ENCODE results near the gene FSTL1. TPM values are rescaled to one million over a fixed set of nuclear protein-coding genes. Genes with fewer than 3 reads are reported as not detected.

FSTL1 gene
- total and polyA plus RNA-seq, 2 experiments from 2014 or later, result 50.8 to 258 TPM

GRCh38 chr3:120410116-120410515, 40.7 kb downstream of the FSTL1 start (continued):
- TF ChIP-seq, protein P1, sequence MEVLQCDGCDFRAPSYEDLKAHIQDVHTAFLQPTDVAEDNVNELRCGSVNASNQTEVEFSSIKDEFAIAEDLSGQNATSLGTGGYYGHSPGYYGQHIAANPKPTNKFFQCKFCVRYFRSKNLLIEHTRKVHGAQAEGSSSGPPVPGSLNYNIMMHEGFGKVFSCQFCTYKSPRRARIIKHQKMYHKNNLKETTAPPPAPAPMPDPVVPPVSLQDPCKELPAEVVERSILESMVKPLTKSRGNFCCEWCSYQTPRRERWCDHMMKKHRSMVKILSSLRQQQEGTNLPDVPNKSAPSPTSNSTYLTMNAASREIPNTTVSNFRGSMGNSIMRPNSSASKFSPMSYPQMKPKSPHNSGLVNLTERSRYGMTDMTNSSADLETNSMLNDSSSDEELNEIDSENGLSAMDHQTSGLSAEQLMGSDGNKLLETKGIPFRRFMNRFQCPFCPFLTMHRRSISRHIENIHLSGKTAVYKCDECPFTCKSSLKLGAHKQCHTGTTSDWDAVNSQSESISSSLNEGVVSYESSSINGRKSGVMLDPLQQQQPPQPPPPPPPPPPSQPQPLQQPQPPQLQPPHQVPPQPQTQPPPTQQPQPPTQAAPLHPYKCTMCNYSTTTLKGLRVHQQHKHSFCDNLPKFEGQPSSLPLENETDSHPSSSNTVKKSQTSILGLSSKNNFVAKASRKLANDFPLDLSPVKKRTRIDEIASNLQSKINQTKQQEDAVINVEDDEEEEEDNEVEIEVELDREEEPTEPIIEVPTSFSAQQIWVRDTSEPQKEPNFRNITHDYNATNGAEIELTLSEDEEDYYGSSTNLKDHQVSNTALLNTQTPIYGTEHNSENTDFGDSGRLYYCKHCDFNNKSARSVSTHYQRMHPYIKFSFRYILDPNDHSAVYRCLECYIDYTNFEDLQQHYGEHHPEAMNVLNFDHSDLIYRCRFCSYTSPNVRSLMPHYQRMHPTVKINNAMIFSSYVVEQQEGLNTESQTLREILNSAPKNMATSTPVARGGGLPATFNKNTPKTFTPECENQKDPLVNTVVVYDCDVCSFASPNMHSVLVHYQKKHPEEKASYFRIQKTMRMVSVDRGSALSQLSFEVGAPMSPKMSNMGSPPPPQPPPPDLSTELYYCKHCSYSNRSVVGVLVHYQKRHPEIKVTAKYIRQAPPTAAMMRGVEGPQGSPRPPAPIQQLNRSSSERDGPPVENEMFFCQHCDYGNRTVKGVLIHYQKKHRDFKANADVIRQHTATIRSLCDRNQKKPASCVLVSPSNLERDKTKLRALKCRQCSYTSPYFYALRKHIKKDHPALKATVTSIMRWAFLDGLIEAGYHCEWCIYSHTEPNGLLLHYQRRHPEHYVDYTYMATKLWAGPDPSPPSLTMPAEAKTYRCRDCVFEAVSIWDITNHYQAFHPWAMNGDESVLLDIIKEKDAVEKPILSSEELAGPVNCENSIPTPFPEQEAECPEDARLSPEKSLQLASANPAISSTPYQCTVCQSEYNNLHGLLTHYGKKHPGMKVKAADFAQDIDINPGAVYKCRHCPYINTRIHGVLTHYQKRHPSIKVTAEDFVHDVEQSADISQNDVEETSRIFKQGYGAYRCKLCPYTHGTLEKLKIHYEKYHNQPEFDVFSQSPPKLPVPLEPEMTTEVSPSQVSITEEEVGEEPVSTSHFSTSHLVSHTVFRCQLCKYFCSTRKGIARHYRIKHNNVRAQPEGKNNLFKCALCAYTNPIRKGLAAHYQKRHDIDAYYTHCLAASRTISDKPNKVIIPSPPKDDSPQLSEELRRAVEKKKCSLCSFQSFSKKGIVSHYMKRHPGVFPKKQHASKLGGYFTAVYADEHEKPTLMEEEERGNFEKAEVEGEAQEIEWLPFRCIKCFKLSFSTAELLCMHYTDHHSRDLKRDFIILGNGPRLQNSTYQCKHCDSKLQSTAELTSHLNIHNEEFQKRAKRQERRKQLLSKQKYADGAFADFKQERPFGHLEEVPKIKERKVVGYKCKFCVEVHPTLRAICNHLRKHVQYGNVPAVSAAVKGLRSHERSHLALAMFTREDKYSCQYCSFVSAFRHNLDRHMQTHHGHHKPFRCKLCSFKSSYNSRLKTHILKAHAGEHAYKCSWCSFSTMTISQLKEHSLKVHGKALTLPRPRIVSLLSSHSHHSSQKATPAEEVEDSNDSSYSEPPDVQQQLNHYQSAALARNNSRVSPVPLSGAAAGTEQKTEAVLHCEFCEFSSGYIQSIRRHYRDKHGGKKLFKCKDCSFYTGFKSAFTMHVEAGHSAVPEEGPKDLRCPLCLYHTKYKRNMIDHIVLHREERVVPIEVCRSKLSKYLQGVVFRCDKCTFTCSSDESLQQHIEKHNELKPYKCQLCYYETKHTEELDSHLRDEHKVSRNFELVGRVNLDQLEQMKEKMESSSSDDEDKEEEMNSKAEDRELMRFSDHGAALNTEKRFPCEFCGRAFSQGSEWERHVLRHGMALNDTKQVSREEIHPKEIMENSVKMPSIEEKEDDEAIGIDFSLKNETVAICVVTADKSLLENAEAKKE (CRISPR knock-in tag; IDR thresholded peaks at IDR 0.05), result no peak
- no peak for TF ChIP-seq ZNF114 (CRISPR knock-in tag; IDR thresholded peaks at IDR 0.05)
- no peak for TF ChIP-seq NANOG (IDR thresholded peaks at IDR 0.05; ENCODE audit: borderline replicate concordance)
- TF ChIP-seq POLR2AphosphoS5 (IDR thresholded peaks at IDR 0.05; ENCODE audit: low read depth), result no peak
- no peak for TF ChIP-seq STAT1 (IDR thresholded peaks at IDR 0.05; ENCODE audit: unreplicated experiment)
- TF ChIP-seq REST (IDR thresholded peaks at IDR 0.05; ENCODE audit: unreplicated experiment), result no peak
- TF ChIP-seq JUNB (IDR thresholded peaks at IDR 0.05; ENCODE audit: unreplicated experiment), result no peak
- TF ChIP-seq ZNF331 (CRISPR knock-in tag; IDR thresholded peaks at IDR 0.05; ENCODE audit: low read depth), result no peak
- TF ChIP-seq EZH2phosphoT487 (IDR thresholded peaks at IDR 0.05; ENCODE audit: unreplicated experiment), result no peak
- no peak for TF ChIP-seq CTCF (conservative IDR thresholded peaks at IDR 0.05; ENCODE audit: low read depth in 2 of 2)

All from GM23338 (cell line).